ENCODE measurements around the gene CLMN.
"Not testable (repeated sequence)": the region's sequence is repeated elsewhere in the genome, so short reads cannot be mapped to it uniquely, and the experiment has no call there.

CLMN gene

DNA sequence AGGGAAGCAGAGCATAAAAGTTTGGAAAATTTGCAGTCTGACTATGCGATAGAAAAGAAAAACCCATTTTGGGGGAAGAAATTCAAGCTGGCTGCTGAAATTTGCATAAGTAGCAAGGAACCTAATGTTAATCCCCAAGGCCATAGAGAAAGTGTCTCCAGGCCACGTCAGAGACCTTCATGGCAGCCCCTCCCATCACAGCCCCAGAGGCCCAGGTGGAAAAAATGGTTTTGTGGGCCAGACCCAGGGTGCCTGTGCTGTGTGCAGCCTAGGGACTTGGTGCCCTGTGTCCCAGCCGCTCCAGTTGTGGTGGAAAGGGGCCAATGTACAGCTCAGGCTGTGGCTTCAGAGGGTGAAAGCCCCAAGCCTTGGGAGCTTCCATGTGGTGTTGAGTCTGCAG, 35.9 kb downstream of the CLMN start:
- not testable (repeated sequence) for FAIRE-seq

DNA sequence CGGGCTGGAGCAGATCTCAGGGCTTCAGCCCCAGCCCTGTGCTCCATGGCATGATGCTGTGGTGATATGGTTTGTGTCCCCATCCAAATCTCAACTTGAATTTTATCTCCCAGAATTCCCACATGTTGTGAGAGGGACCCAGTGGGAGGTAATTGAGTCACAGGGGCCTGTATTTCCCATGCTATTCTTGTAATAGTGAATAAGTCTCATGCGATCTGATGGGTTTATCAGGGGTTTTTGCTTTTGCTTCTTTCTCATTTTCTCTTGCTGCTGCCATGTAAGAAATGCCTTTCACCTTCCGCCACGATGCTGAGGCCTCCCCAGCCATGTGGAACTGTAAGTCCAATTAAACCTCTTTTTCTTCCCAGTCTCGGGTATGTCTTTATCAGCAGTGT, 36.7 kb downstream of the CLMN start:
- not testable (repeated sequence) for FAIRE-seq

DNA sequence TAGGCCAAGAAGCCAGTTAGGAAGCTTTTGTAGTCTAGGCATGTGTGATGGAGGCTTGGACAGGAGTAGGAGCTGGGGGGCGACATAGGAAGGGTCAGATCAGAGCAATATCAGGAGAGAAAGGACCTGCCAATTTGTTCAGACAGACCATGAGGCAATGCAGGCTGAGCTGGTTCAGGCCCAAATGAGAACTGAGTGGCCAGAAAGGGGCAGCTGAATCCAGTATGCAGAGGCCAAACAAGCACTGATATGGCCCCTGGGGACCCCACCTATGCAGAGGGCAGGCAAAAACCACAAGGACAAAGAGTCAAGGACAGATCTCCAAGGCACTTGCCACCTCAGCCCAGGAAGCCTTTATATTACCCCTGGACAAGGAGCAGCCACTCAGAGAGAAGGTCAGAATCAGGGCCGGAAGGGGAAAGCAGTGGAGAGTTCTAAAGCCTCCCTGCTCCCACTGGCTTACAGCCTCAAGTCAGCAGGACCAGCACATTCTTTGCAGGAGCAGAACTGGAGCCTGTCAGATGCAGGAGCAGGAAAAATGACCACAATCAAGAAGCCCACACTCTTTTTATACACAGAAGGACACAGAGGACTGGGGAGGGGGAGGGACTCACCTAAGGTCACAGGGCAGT, 37.2 kb downstream of the CLMN start:
- FAIRE-seq = no peak

DNA sequence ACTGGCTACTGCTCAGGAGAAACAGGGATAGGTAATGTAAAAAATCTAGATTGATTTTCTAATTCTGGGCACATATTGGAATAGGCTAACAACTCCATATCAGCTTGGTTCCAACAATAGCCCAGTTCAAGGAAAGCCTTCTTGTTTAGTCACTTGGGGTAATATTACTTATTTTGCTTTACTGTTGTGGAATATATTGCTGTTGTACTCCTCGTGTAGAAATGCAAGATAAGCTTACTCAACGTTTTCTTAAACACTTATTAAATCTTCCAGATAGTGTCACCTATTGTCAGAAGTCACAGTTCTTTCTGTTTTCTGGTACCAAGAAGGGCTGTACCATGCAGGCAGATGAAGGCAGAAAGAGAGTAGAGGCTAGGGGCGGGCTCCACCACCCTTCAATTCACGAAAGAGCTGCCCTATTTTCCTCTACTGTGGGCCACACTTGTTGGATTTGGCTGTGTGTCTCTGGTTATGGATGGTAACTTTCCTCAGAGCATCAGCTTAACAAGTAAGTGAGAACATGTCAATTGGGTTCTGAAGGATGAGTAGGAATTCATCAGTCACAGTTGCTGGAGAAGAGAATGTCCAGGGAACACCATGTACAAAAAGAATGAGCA, 38.0 kb downstream of the CLMN start:
- no peak for FAIRE-seq

DNA sequence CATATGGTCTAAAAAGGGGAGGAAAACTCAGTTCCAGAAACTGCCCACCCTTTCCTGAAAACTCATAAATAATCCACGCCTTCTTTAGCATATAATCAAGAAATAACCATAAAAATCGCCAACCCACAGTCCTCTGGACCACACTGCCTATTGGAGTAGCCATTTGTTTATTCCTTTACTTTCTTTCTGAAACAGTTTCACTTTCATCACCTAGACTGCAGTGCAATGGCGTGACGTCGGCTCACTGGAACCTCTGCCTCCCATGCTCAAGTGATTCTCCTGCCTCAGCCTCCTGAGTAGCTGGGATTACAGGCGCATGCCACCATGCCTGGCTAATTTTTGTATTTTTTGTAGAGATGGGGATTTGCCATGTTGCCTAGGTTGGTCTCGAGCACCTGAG, 44.2 kb downstream of the CLMN start:
- FAIRE-seq = no peak

DNA sequence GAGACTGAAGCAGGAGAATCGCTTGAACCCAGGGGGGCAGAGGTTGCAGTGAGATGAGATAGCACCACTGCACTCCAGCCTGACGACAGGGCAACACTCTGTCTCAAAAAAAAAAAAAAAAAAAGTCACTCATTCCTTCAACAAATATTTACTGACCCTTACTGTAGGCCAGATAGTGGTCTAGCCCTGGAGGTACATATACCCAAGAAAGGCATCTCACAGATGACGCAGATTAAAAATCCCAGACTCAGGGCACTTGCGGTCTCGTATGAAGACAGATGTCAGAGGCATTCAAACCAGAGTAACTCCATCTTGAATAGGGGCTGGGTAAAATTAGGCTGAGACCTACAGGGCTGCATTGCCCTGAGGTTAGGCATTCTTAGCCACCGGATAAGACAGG, 44.8 kb downstream of the CLMN start:
- no peak for FAIRE-seq

DNA sequence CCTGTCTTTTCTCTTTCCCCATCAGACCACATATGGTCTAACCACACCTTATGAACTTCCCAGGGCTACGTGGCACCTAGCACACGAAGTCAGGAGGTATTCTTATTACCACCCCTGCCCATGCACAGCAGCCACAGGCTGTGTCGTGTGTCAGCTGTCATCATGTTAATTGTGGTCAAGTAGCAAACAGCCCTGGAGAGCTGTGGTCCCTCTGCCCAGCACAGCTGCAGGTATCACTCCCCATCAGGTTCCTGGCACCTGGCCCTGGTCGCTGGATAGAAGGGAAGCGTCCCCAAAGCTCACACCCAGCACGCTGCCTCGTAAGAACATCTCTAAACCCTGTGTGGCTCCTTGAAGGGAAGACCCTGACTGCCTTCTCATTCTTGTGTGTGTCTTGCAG, 45.4 kb downstream of the CLMN start:
- no peak for FAIRE-seq

DNA sequence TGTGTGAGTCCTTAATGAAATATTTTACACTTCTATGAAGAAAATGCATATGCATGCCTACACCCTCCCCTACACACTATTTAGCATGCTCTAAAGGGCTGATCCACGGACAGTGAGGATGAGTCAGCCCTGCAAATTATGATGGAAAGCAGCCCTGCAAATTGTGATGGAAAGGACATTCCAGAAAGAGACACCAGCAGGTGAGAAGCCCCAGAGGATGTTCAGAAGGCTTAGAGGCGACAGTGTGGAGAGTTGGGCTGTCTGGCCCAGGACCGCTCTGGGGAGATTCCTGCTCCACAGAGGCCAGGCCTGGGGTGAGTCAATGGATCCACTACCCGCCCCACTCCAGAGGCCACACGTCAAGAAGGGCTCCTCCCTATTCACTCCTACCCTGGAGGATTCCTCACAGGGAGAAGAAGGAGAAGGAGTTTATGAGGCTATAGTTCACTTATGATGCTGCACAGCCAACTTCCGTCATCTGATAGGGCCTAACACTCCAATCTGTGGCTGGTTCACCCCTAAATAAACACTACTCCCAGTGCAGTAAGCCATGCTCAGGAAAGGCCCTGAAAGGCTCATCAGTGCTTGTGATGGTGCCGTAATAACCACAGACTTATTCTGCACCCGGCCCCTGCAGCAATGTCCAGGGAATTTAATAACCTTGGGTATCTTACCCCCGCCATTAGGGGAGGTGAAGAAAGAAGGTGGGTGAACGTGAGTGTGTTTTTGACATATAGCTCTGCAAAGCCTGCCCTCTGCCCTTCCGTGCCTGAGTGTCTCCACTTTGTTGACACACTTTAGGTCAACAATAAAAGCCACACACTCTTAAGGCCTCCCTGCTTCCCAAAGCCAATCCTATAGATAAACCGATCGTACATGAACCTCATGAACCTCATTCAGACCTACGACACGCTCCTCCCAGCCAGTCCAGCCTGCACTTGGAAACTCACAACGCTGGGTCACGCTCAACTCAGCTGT, 46.4 kb downstream of the CLMN start:
- FAIRE-seq = no peak

DNA sequence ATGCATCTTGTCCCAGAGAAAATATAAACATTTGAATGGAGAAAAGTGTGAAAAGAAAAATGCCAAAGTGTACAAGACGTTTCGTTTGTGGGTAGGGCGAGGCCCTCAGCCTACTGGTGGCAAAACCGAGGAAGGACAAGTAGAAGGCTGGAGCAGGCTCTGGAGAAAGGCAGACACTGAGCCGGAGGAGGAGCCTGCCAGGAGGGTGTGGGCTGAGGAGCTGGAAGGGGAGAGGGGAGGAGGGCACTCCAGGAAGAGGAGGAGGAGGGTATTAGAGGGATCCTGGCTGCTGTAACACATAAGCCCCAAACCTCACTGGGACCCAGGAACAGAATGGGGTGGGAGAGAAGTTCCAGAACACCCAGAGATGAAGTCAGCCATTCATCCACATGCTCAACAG, 47.7 kb downstream of the CLMN start:
- FAIRE-seq = no peak

DNA sequence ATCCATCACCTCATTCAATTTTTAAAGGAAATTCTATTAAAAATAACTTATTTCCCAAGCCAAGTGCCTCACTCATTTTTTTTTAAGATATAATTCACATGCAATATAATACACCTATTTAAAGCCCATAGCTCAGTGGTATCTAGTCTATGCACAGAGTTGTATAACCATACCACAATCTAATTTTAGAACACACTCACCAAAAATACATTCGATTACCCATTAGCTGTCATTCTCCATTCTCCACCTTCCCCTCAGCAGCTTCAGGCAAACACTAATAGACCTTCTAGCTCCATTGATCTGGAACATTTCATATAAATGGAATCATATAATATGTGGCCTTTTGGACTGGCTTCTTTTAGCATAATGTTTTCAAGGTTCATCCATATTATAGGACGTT, 49.5 kb downstream of the CLMN start:
- FAIRE-seq = no peak

DNA sequence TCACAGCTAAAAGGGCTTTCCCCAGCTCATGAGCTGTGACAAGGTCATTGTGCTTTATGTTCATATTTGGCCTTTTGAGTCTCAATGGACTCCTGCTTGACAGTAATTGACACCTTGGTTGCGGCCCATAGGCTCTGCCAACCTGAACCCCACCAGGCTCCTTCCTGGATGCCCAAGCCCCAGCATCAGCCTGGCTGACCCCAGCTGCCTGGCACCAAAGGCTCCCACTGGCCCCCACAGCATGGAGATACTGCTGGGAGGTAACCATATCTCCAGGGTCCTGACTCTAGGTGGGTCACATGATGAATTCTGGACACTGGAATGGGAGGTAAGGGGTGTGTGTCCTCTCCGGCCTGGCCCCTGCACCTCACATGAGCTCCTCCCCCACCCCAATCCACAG, 50.2 kb downstream of the CLMN start:
- FAIRE-seq = no peak

DNA sequence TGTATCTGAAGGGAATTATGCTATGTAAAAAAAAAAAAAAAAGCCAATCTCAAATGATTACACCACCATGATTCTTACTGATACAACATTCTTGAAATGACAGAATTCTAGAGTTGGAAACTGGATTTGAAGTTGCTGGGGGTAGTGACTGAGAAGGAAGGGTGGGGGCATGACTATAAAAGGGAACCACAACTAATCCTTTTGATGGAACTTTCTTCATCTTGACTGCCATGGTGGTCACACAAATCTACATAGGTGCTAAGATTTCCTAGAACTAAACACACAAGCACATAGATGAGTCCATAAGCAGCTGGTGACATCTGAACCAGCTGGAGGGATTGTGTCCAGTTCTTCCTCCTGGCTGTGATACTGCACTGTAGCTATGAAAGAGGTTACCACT, 51.4 kb downstream of the CLMN start:
- no peak for FAIRE-seq

DNA sequence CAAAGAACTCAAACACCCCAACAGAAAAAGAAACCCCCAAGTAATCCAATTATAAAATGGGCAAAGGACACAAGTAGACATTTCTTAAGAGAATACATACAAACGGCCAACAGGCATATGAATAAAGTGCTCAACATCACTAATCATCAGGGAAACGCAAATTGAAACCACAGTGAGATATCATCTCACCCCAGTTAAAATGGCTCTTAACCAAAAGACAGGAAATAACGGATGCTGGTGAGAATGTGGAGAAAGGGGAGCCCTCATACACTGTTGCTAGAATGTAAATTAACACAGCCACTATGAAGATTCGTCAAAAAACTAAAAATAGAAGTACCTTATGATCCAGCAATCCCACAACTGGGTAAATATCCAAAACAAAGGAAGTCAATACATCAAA, 52.4 kb downstream of the CLMN start:
- no peak for FAIRE-seq

DNA sequence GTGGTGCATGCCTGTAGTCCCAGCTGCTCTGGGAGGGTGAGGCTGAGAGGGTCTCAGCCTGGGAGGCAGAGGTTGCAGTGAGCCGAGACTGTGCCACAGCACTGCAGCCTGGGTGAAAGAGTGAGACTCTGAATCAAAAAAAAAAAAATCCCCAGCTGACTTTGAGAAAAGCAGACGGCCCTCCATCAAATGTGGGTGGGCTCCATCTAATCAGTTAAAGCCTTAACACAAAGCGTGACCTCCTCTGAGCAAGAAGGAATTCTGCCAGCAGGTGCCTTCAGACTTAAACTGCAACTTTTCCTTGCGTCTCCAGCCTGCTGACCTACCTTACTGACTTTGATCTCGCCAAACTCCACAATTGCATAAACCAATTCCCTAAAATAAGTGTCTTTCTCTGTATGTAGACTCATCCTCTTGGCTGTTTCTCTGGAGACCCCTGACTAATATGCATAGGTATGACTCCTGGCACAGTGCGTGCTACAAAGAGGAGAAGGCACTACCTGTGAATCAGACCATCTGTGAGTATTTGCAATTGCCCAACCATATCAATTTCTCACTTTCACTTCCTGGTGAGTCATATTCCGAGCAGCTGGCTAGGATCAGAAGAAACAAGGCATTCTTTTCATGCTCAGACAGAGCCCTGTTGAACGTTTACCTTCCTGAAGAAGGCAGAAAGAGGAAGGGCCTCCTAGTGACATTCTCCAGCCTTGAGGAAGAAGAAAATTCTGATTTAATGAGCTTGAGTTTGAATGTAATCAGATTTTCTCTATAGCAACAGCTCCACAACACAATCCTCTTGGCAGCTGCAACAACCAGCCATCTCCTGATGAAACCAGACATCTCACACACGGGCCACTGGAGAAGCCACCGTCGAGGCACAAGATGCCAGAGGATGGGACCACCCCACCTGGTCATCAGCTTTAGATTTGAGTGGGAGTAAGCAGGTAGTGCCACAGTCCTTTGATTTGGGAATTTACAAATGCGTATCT, 54.3 kb downstream of the CLMN start:
- peak; percentile 99 for FAIRE-seq

DNA sequence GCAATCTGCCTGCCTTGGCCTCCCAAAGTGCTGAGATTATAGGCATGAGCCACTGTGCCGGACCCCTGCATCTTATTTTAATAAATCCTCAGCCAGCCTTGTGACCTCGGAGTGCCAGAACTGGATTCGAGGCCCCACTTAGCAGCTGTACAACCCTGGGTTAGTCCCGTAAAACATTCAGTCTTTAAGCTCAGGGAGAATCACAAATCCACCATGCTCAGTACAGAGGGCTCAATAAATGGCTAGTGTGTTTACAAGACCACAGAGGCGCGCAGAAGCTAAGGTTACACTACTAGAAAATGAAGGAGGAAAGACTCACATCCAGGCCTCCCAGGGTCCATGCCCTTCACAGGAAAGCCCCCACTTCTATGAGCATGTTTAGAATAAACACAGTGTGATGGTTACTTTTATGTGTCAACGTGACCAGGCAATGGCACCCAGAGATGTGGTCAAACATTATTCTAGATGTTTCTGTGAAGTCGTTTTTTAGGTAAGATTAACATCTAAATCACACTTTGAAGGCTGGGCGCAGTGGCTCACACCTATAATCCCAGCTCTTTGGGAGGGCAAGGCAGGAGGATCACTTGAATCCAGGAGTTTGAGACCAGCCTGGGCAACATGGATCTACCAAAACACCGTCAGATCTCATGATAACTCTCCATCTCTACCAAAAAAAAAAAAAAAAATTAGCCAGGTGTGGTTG, 55.3 kb downstream of the CLMN start:
- peak; percentile 32 for FAIRE-seq

DNA sequence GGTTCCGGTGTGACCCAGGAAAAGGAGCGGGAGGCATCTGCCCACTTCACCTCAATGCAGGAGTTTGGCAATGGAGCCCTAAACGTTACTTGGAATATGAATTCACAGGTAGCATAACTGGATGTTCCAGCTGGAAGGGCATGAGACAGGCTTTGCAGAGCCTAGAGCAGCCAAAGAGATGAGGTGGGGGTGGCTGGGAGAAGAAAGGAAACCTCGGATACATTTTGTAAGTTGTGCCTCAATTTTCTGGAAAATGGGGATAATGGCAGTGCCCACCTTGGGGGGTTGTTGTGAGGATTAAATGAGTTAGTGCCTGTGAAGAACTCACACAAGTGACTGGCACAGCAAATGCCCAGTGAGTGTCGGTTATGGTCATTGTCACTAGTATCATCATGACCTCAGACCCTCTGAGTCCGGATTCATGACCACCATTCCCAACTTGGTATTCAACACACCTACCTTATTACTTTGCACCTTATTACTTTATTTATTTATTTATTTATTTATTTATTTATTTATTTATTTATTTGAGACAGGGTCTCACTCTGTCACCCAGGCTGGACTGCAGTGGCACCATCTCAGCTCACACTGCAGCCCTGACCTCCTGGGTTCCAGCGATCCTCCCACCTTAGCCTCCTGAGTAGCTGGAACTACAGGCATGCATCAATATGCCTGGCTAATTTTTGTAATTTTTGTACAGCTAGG, 56.0 kb downstream of the CLMN start:
- FAIRE-seq = no peak

DNA sequence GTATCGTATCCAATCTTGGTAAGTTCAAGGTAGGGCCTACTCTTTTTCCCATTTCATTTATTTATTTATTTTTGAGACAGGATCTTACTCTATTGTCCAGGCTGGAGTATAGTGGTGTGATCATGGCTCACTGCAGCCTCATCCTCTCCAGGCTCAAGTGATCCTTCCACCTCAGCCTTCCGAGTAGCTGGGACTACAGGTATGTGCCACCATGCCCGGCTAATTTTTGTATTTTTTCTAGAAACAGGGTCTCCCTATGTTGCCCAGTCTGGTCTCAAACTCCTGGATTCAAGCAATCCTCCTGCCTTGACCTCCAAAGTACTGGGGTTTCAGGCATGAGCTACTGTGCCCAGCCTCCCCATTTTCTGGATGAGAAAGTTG, 57.2 kb downstream of the CLMN start:
- no peak for FAIRE-seq

DNA sequence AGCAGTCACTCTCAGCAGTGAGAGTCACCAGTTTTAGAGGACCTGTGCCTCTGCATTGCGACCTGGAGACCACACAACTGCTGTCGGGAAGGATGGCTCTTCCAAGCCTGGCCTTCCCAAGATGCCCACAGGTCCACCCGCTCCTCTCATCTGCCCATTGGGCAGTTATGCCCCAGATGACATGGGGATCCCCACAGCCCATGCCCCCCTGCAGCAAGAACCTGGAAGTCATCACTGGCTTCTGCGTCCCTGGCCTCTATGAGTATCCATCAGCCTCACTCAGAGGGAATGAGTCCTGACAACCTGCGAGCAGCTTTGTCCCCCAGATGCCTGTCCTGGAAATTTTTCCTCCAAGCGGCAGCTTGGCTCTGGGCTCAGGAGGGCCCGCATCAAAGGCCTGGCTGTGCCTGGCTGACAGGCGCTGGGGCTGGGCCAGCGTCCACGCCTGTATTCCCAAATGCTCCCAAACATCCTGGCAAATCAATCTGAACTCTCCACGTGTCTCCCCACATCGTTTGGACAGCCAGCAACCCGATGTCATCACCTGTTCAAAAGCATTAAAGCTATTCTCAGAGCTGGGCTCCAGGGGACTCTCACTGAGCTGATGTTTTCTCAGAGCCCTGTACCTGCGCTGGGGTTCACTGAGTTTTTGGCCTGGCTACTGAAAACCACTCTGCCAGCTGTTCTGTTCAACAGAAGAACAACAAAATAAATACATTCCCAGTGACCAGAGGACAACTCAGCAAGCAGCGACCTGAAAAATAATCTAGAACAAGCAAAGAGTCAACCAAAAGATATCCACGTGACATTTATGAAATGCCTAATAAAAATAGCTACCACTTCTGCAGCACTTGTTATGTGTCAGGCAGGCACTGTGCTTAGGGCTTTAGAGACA, 57.8 kb downstream of the CLMN start:
- no peak for FAIRE-seq

DNA sequence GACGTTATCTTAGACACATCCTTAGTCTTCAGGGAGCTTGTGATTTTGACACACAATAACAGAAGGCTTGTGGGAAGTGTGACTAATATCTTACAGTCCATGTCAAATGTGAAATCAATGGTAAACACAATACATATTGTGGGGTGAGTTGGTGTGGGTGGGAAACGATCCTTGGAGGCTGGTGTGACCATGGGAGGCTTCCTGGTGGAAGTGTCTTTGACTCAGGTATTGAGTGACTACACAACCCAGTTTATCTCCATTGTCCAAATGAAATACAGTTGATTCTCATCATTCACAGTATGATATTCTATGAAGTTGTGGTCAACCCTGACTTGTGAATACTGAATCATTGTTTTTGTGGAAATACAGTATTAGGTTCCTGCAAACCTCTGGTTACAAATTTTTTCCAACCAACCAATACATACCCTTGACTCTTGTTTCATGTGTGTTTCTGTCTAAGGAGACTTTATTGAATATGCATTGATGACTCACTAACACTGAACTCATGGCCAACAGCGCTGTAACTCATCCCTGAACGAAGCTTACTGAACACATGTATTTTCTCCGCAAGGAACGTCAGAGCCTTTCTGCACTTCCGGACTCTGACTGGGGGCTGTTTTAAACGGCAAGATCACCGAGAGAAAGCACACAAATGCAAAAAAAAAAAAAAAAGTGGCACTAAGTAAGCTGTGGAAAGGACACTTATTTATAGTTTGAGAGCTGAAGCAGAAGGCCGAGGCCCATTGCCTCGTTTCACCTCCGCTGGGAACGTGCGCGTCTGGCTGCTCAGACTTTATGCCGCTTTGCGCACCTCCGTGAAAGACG, 59.0 kb downstream of the CLMN start:
- no peak for FAIRE-seq

Measured in A204.1 (cell line).